GM21529 (cell line): ENCODE results near the gene E2F7.

Experiments used
- ATAC-seq: cut with Tn5 transposase; IDR thresholded peaks from one replicate; pipeline ENCODE4 v1.9.1; 2021; ENCODE audit not compliant: unreplicated experiment

Gene E2F7

DNA sequence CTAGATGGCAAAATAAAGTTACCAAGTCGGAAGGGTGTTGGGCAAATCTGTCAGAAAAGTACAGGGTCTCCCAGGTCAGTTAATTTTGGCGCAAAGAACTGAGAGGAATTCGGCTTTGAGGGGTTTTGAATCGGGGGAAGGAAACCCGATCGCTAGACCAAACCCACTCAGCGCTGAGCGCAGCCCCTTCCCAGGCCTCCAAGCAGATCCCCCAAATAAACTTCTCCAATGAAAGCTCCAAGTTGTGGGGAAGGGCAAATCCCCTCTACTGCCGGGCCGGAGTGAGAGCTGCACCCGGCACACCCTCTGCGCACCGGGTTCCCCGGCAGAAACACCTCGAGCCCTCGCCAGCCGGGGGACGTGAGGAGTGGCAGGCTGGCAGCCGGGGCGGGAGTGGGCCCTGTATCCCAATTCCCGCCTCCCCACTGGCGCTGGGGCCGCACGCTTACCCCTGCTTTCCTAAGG is 441 bp downstream of the E2F7 start:
- peak; percentile 11 for ATAC-seq

DNA sequence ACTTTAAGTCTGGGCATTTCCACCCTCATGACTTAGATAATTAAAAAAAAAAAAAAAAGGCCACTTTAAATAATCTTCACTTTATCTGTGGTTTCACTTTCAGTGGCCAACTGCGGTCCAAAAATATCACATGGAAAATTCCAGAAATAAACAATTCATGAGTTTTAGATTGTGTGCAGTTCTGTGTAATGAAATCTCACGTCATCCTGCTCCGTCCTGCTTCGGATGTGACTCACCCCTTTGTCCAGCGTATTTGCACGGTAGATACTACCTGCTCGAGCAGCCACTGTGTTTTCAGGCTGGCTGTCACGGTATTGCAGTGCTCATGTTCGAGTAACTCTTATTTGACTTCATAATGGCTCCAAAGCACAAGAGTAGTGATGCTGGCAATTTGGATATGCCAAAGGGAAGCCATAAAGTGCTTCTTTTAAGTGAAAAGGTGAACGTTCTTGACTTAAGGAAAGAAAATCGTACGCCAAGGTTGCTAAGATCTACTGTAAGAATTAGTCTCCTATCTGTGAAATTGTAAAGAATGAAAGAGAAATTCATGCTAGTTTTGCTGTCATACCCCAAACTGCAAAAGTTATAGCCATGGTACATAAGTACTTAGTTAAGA is 2.4 kb downstream of the E2F7 start:
- peak; percentile 34 for ATAC-seq

- no peak for ATAC-seq
These were observed 3.0 kb downstream of the E2F7 start for GRCh38 chr12:77062396-77062795.

GRCh38 chr12:77060883-77061240 is 4.5 kb downstream of the E2F7 start:
- ATAC-seq, result peak; percentile 36

DNA sequence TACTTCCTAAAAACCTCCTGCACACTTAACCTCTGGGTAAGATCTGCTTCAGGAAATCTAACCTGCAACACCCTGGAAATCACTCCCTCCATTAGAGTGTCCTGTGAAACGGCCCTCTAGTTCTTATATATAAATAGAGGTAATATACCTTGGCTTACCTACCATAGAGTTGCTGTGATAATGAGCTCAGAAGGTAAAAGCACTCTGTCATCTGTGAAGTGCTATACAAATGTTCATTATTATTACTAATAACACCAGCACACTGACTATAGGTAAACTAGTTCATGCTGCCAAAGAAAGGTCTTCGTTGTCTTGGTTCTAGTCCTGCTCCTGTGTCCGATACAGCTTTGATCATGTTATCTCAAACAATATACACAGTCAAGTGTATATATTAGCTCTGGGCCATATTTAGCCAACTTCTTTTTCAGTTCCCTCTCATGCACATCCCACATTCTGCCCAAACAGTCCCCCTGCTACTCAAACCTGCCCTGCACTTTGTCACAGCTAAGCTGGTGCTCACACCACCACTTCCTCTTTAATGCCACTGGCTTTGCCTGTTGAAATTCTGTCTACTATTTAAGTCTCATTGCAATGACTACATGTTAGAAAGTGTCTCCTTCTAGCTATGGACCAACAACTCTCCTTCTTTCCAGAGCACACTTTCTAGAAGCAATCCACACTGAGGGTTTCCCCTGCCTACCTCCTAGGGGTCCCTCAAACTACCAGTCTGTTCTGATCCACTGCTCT is 5.1 kb downstream of the E2F7 start:
- peak; percentile 66 for ATAC-seq

DNA sequence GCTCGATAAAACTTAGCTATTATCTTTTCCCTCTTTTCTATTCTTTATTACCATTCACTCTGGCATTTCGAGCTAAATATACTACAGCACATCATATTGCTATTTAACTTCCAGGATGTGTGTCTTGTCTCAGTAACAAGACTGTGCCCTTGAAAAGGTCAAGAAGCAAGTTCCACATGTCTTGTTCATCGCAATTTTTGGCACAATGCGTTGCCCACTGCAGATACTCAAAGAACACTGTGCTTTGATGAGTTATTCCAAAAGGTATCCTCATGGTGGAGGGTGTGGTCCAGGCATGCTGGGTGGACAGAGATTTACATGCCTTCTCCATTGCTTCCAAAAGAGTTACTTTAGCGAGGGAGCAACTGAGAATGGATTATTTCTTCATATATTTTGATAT is 6.6 kb downstream of the E2F7 start:
- no peak for ATAC-seq

DNA sequence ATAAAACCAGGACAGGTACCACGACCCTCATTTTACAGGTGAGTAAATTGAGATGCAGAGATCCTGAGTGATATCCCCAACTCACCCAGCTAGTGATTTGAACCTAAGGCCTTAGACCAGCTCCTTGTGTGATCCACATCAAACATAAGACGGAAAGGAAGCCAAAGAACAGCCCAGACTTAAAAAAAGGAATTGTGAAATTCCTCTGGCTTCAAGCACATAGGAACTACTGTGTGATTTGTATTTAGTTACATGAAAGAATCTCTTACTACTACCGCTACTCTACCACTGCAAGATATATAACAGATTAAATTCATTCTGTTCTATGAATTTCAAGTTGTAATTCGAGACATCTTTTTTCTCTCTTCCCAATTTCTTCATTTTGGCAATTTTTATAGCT is 10.5 kb downstream of the E2F7 start:
- ATAC-seq, result no peak

DNA sequence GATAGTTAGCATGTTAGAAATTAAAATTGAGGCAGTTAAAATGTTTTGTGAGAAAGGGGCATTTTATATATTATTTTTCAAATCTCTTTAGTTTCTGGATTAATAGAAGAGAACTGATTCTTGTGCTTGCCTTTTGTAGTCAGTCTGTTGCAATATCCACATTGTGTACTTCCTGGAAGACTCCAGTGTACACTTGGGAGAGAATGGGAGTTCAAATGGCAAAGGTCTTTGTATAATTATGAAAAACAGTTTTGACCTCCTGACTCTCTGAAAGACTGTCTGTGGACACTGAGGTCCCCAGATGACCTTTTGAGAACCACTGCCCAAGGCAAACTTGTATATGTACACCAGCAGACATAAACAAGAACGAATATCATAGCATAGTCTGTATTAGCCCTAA is 12.1 kb downstream of the E2F7 start:
- ATAC-seq, result no peak

DNA sequence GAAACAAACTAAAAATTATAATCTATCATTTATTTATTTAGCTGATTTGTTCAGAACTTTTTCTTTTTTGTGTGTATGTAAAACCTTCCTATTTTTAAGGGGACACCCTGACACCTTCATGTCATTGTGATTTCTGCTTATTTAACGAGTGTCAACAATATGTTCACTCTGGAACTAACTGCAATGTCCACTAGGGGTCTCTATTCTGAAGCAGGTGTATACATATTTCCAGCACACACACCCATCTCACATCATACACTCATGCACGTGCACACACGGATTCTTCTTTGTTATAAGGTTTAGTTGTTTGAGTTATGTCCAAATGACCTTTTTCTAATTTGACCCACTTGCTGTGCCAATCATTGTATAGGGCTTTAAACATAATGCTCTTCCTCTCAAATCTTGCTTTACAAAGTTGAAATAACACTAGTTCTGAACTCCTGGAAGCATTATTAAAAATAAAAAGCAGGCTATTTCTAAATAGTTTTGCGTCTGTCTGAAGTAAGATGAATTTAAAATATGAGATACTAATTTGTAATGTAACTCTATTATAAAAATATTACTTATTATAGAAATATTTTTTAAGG is 15.5 kb downstream of the E2F7 start:
- peak; percentile 99 for ATAC-seq

GRCh38 chr12:77047341-77048109 is 17.8 kb downstream of the E2F7 start:
- no peak for ATAC-seq

GRCh38 chr12:77046468-77046867 is 18.9 kb downstream of the E2F7 start:
- ATAC-seq, result no peak

GRCh38 chr12:77045183-77045582 is 20.2 kb downstream of the E2F7 start:
- ATAC-seq, result no peak

DNA sequence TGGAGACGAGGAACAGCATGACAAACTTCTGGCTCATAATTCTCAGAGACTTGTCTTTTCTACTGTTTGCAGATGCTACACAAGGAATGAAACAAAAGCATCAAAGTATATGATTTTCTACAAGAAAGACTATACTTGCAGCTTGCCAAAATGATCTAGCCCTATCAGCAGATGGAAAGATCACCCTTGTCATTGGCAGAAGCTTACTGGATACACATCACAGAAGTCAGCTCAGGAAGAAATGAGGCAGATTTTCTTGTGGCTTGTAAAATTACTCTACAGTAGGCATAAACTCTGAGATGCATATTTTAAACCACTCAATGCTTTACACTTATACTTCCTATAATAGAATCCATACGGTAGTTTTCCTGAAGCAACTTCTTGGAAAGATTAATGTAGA is 20.6 kb downstream of the E2F7 start:
- ATAC-seq, result no peak

DNA sequence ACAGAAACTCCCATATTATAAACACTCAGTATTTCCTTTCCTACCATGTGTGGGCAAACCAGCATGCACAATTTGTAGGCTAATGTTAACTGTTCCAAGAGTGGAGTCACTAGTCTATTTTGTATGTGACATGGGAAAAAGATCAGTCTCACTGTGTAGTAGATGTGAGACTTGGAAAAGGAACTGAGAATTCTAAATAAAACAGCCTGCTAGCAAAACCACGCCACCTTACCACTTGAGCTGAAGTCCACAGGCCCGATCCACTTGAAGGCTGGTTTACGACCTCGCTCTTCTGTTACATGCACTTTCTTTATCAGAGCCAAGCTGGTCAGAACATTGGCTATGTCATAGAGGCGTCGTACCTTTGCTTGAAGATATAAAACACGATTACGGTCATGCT is 22.5 kb downstream of the E2F7 start:
- no peak for ATAC-seq

DNA sequence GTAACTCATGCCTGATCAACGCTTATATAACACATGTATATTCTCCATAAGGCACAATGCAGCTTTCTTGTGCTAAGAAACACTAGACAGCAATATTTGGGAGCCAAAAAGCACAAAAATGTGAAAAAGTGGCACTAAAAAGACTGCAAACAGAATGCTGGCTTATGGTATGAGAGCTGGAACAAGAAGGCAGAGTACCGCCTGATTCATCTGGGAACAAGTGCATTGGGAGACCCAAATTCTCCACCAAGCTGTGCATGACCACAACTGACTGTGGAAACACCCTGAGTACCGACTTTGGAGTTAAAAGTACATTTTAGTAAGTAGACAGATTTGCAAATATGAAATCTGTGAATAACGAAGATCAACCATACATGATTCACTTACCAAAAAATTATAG is 25.1 kb downstream of the E2F7 start:
- ATAC-seq, result no peak

DNA sequence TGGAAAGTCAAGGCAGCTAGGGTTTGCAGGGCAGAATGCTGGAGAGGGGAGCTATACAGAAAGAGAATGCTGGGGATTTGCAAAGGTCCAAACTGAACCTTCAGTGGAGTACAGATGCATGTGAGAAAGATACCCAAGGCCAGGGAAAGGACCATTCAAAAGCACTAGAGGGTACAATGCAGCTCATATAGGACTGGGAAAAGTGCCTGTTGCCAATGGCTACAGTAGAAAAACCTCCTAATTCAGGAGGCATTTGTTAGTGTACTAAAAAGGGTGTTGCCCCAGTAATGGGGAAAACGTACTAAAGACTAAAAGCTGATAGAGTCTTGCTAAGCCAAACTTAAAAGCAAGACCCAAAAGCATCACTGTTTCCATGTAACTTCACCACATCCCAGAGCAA is 30.1 kb downstream of the E2F7 start:
- no peak for ATAC-seq

GRCh38 chr12:77033658-77034536 is 31.5 kb downstream of the E2F7 start:
- no peak for ATAC-seq

DNA sequence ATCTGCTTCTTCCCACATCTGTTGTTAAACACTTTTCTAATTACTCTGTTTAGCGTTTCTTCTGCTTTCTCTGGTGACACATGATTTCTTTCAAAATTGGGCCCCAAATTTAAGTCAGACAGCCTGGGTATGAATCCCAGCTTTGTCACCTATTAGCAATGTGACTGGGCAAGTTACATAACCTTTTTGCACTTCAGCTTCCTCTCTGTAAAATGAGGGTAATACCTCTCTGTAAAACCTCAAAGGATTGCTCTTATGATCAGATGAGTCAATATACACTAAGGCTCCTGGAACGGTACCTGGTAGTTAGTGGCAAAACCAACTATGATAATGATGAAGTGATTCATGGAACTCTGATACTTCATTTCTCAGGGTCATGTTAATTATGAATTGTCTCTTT is 33.0 kb downstream of the E2F7 start:
- ATAC-seq, result no peak

GRCh38 chr12:77031745-77032144 is 33.6 kb downstream of the E2F7 start:
- no peak for ATAC-seq

DNA sequence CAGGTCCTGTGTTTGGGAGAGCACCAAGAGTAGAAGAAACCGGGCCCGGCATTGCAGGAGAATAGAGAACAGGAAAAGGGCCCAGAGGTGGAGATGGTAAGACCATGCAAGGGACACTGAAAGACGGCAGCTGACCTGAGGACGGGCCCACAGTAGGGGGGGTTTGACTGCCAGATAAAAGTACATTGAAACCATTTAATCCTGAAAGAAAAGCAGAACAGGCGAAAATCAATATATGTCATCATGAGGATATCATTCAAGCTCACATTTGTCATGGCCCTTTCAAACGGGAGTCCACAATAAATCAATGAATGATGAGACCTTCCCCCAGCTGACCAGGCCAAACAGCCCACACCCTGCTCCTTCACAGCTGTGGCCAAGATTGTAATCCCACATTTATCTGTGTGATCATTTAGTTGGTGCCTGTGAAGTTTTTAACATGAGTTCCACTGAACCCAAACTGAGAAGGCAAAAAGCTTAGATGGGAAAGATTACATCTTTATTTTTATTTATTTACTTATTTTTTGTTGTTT is 39.5 kb downstream of the E2F7 start:
- no peak for ATAC-seq

GRCh38 chr12:77023501-77023900 is 41.9 kb downstream of the E2F7 start:
- no peak for ATAC-seq
